Astrocyte (in vitro differentiated cells and primary cell): ENCODE data around the gene NPHP1. TPM values are rescaled to one million over a fixed set of nuclear protein-coding genes. Genes with fewer than 3 reads are reported as not detected.

Source experiments
- DNase-seq: peaks from one replicate; pipeline ENCODE4 v3.0.0-alpha.2; 2010; ENCODE audit warnings: low read depth
- FAIRE-seq: peaks from 2 replicates; lab custom pipeline; 2011; peaks lifted over from hg19 to GRCh38; lab: Jason Lieb, UNC
- H2AFZ ChIP-seq: 2 replicates; pipeline ENCODE4 v1.6.0; 2012; ENCODE audit warnings: low read depth, low read length, inconsistent platforms
- H3K27ac ChIP-seq: 2 replicates; pipeline ENCODE4 v1.5.1; 2011; ENCODE audit warnings: low read depth, low read length, inconsistent platforms
- H3K27me3 ChIP-seq: 2 replicates; pipeline ENCODE4 v1.6.0; 2011; ENCODE audit warnings: low read length, inconsistent platforms; ENCODE audit not compliant: insufficient read depth
- H3K36me3 ChIP-seq: 2 replicates; pipeline ENCODE4 v1.5.1; 2011; ENCODE audit warnings: low read length, inconsistent platforms; ENCODE audit not compliant: insufficient read depth
- H3K4me1 ChIP-seq: 2 replicates; pipeline ENCODE4 v1.5.1; 2011; ENCODE audit warnings: low read length, inconsistent platforms; ENCODE audit not compliant: insufficient read depth
- H3K4me2 ChIP-seq: 2 replicates; pipeline ENCODE4 v1.6.0; 2012; ENCODE audit warnings: low read length, inconsistent platforms
- H3K4me3 ChIP-seq: 2 replicates; pipeline ENCODE4 v1.5.1; 2011; ENCODE audit warnings: low read depth, mild to moderate bottlenecking, low read length, inconsistent platforms; ENCODE audit not compliant: insufficient read depth
- H3K79me2 ChIP-seq: 2 replicates; pipeline ENCODE4 v1.6.0; 2012; ENCODE audit warnings: mild to moderate bottlenecking, low read length, inconsistent platforms; ENCODE audit not compliant: insufficient read depth
- H3K9ac ChIP-seq: 2 replicates; pipeline ENCODE4 v1.6.0; 2012; ENCODE audit warnings: mild to moderate bottlenecking, low read length, inconsistent platforms
- H3K9me3 ChIP-seq: 2 replicates; pipeline ENCODE4 v1.5.1; 2012; ENCODE audit warnings: low read depth, mild to moderate bottlenecking, low read length, inconsistent platforms; ENCODE audit not compliant: insufficient read depth
- H4K20me1 ChIP-seq: 2 replicates; pipeline ENCODE4 v1.6.0; 2012; ENCODE audit warnings: low read length, inconsistent platforms; ENCODE audit not compliant: insufficient read depth
- H3K27ac Mint-ChIP-seq: one replicate; pipeline ENCODE4 v1.8.0; 2021; ENCODE audit warnings: mild to moderate bottlenecking, mixed read lengths; ENCODE audit not compliant: unreplicated experiment
- H3K27me3 Mint-ChIP-seq: one replicate; pipeline ENCODE4 v1.8.0; 2021; ENCODE audit warnings: low read depth, mixed read lengths; ENCODE audit not compliant: unreplicated experiment
- H3K36me3 Mint-ChIP-seq: one replicate; pipeline ENCODE4 v1.8.0; 2021; ENCODE audit warnings: low read depth, mixed read lengths; ENCODE audit not compliant: unreplicated experiment
- H3K4me1 Mint-ChIP-seq: one replicate; pipeline ENCODE4 v1.8.0; 2021; ENCODE audit warnings: low read depth, mixed read lengths; ENCODE audit not compliant: unreplicated experiment
- H3K4me3 Mint-ChIP-seq: one replicate; pipeline ENCODE4 v1.8.0; 2021; ENCODE audit warnings: mild to moderate bottlenecking, moderate library complexity, mixed read lengths; ENCODE audit not compliant: unreplicated experiment
- H3K9me3 Mint-ChIP-seq: one replicate; pipeline ENCODE4 v1.8.0; 2021; ENCODE audit warnings: mild to moderate bottlenecking, mixed read lengths; ENCODE audit not compliant: unreplicated experiment
- CTCF ChIP-seq: IDR thresholded peaks from 2 replicates; pipeline ENCODE4 v1.5.1; 2011; ENCODE audit warnings: low read depth, mild to moderate bottlenecking, inconsistent platforms, low read length, moderate library complexity; ENCODE audit not compliant: insufficient read depth
- EZH2 ChIP-seq: IDR thresholded peaks from 2 replicates; pipeline ENCODE4 v1.6.1; 2012; ENCODE audit warnings: mild to moderate bottlenecking, low read length, inconsistent platforms; ENCODE audit not compliant: insufficient read depth
- total RNA-seq: library from RNA; stranded (reverse); gene quantifications from 2 replicates; pipeline ENCODE4 v1.2.1, GENCODE V29; 2021

The NPHP1 gene
- total RNA-seq, 1 donor from 2014 or later = 3.3 TPM

GRCh38 chr2:110130757-110131156 is 74.1 kb downstream of the NPHP1 start:
- Histone ChIP-seq H3K36me3 (no peaks in the 10 kb centered on the region), H3K27me3 (no peaks in the 10 kb centered on the region), H3K9ac (no peak overlapping the region), H3K27ac (no peak overlapping the region), H3K9me3 (no peaks in the 10 kb centered on the region), H3K4me3 (no peak overlapping the region), H4K20me1 (no peaks in the 10 kb centered on the region), H3K79me2 (no peaks in the 10 kb centered on the region), H3K4me1 (peaks cover 12% of the 10 kb centered on the region), H2AFZ (no peak overlapping the region), H3K4me2 (no peak overlapping the region)
- Mint-ChIP-seq H3K4me3 (no peak overlapping the region), H3K9me3 (peaks cover 3% of the 10 kb centered on the region), H3K4me1 (peaks cover 5% of the 10 kb centered on the region), H3K27me3 (no peaks in the 10 kb centered on the region), H3K27ac (no peak overlapping the region), H3K36me3 (peaks cover 2% of the 10 kb centered on the region)
- TF ChIP-seq EZH2 (no peak), CTCF (no peak)
- peak; percentile 13 for FAIRE-seq
- no peak for DNase-seq

DNA sequence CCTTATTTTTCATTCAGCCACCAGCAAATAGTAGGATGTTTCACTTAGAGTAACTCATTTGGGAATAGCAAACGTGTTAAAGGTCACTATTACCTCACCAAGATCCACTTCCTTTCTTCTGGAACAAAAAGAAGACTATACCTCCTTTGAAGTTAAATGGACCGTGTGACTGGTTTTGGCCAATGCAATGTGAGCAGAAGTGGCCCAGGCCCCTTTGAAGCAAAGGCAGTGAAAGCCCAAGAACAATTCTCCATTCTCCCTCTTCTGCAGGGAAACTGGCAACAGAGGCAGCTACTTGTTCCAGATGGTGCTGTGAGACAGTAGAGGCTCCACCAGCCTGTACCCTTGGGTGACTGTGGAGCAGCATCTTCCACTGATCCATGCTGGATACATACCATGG is 77.9 kb downstream of the NPHP1 start:
- H3K27me3 ChIP-seq = no peaks in the 10 kb centered on the region
- Mint-ChIP-seq H3K27ac (no peak overlapping the region), H3K9me3 (peaks cover 3% of the 10 kb centered on the region), H3K27me3 (no peaks in the 10 kb centered on the region), H3K4me1 (peaks cover 15% of the 10 kb centered on the region), H3K36me3 (peaks cover 2% of the 10 kb centered on the region), H3K4me3 (no peak overlapping the region)
- H3K4me2 ChIP-seq = peak overlapping the region; percentile 63
- DNase-seq (no peak), FAIRE-seq (no peak)
- no peaks in the 10 kb centered on the region for H3K79me2 ChIP-seq
- H3K9me3 ChIP-seq = no peaks in the 10 kb centered on the region
- no peaks in the 10 kb centered on the region for H3K36me3 ChIP-seq
- TF ChIP-seq CTCF (no peak), EZH2 (no peak)
- H3K27ac ChIP-seq = no peak overlapping the region
- H3K4me3 ChIP-seq = no peak overlapping the region
- H4K20me1 ChIP-seq = no peaks in the 10 kb centered on the region
- H3K9ac ChIP-seq = no peak overlapping the region
- H3K4me1 ChIP-seq = peaks cover 24% of the 10 kb centered on the region
- no peak overlapping the region for H2AFZ ChIP-seq

- H3K79me2 ChIP-seq = no peaks in the 10 kb centered on the region
- no peak overlapping the region for H2AFZ ChIP-seq
- H4K20me1 ChIP-seq = no peaks in the 10 kb centered on the region
- H3K9me3 ChIP-seq = no peaks in the 10 kb centered on the region
- H3K4me2 ChIP-seq = peak overlapping the region; percentile 63
- no peak overlapping the region for H3K9ac ChIP-seq
- Mint-ChIP-seq H3K27ac (no peak overlapping the region), H3K4me3 (no peak overlapping the region), H3K4me1 (peaks cover 15% of the 10 kb centered on the region), H3K27me3 (no peaks in the 10 kb centered on the region), H3K36me3 (peaks cover 2% of the 10 kb centered on the region), H3K9me3 (peaks cover 3% of the 10 kb centered on the region)
- H3K27ac ChIP-seq = peak overlapping the region; percentile 74
- DNase-seq (peak; percentile 65), FAIRE-seq (no peak)
- H3K27me3 ChIP-seq = no peaks in the 10 kb centered on the region
- no peak for TF ChIP-seq CTCF
- TF ChIP-seq EZH2 = no peak
- no peak overlapping the region for H3K4me3 ChIP-seq
- H3K36me3 ChIP-seq = no peaks in the 10 kb centered on the region
- peaks cover 24% of the 10 kb centered on the region for H3K4me1 ChIP-seq
Measured at GRCh38 chr2:110126086-110126773, 78.6 kb downstream of the NPHP1 start.
